ENCODE results near the gene CCDC82.

DNA sequence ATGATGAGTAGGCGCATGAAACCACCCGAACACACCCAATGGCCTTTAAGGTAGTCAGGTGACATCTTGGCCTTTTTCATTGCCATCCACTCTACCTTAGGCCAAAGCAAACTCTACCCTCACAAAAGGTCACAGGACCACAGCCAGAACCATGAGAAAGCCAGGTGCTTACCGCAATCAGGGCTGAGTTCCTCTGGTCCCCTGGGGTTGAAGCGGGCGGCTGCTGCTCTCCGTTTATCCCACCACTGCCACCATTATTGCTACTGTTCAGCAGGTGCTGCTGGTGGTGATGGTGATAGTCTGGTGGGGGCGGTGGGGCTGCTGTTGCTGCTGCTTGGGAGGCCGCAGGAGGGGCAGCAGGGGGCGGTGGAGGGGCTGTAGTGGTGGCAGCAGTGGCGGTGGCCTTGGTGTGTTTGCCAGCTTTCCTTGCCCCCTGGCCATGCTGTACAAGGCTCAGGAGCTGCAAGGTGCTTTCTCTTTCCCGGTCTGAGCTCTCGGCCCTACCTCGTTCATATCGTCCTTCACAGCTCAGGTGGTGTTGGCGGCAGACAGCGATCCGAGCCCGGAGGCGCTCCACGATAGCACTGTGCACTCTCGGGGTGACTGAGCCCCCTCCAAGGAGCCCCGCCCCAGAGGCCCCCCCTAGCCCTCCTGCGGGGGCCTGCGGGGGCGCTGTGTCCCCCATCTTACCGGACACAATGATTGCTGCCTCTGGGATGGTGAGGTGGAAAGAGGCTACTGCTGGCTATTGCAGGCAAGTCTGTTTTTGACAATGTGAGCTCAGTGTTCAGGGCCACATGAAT, 48.3 kb downstream of the CCDC82 start:
- TF ChIP-seq, protein P1, sequence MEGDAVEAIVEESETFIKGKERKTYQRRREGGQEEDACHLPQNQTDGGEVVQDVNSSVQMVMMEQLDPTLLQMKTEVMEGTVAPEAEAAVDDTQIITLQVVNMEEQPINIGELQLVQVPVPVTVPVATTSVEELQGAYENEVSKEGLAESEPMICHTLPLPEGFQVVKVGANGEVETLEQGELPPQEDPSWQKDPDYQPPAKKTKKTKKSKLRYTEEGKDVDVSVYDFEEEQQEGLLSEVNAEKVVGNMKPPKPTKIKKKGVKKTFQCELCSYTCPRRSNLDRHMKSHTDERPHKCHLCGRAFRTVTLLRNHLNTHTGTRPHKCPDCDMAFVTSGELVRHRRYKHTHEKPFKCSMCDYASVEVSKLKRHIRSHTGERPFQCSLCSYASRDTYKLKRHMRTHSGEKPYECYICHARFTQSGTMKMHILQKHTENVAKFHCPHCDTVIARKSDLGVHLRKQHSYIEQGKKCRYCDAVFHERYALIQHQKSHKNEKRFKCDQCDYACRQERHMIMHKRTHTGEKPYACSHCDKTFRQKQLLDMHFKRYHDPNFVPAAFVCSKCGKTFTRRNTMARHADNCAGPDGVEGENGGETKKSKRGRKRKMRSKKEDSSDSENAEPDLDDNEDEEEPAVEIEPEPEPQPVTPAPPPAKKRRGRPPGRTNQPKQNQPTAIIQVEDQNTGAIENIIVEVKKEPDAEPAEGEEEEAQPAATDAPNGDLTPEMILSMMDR (IDR thresholded peaks at IDR 0.05; ENCODE audit: low read depth, low read length, poor library complexity, severe bottlenecking), result peak; percentile 48
- TF ChIP-seq EZH2phosphoT487 (IDR thresholded peaks at IDR 0.05; ENCODE audit: borderline replicate concordance, low read length), result no peak

All from DOHH2 (cell line).